Rectal smooth muscle tissue (tissue), 1 donor: ENCODE measurements around the gene TMEM151B.
"Not testable (repeated sequence)": the region's sequence is repeated elsewhere in the genome, so short reads cannot be mapped to it uniquely, and the experiment has no call there.

Experiments used
- H3K27ac ChIP-seq: one replicate; pipeline ENCODE4 v1.7.0; 2013; ENCODE audit warnings: low read depth, low read length, inconsistent platforms
- H3K27me3 ChIP-seq: one replicate; pipeline ENCODE4 v1.7.0; 2013; ENCODE audit warnings: low read length; ENCODE audit not compliant: control insufficient read depth, insufficient read depth
- H3K36me3 ChIP-seq: one replicate; pipeline ENCODE4 v1.7.0; 2013; ENCODE audit warnings: low read length; ENCODE audit not compliant: control insufficient read depth, insufficient read depth
- H3K4me1 ChIP-seq: one replicate; pipeline ENCODE4 v1.7.0; 2013; ENCODE audit warnings: low read length; ENCODE audit not compliant: control insufficient read depth, insufficient read depth
- H3K4me3 ChIP-seq: one replicate; pipeline ENCODE4 v1.7.0; 2013; ENCODE audit warnings: low read length
- H3K9ac ChIP-seq: one replicate; pipeline ENCODE4 v1.7.0; 2013; ENCODE audit warnings: low read length

Gene TMEM151B

GRCh38 chr6:44304282-44305199 is 34.3 kb downstream of the TMEM151B start:
- Histone ChIP-seq H3K9ac (no peak overlapping the region), H3K36me3 (peaks cover 48% of the 10 kb centered on the region), H3K27me3 (no peaks in the 10 kb centered on the region), H3K27ac (no peak overlapping the region), H3K4me1 (no peaks in the 10 kb centered on the region), H3K4me3 (no peak overlapping the region)

- H3K36me3 ChIP-seq, result peaks cover 55% of the 10 kb centered on the region
- H3K27me3 ChIP-seq, result no peaks in the 10 kb centered on the region
- H3K27ac ChIP-seq, result no peak overlapping the region
- H3K4me1 ChIP-seq, result no peaks in the 10 kb centered on the region
- H3K4me3 ChIP-seq, result no peak overlapping the region
- no peak overlapping the region for H3K9ac ChIP-seq
Measured at GRCh38 chr6:44305200-44305725, 35.0 kb downstream of the TMEM151B start.

GRCh38 chr6:44306710-44307109 is 36.5 kb downstream of the TMEM151B start:
- Histone ChIP-seq H3K36me3 (peaks cover 54% of the 10 kb centered on the region), H3K27ac (no peak overlapping the region), H3K4me1 (no peaks in the 10 kb centered on the region), H3K9ac (no peak overlapping the region), H3K27me3 (no peaks in the 10 kb centered on the region), H3K4me3 (no peak overlapping the region)

- Histone ChIP-seq H3K27me3 (no peaks in the 10 kb centered on the region), H3K4me1 (peaks cover 3% of the 10 kb centered on the region), H3K4me3 (no peak overlapping the region), H3K27ac (no peak overlapping the region), H3K9ac (no peak overlapping the region), H3K36me3 (peaks cover 54% of the 10 kb centered on the region)
Measured at GRCh38 chr6:44307217-44307616, 37.0 kb downstream of the TMEM151B start.

- Histone ChIP-seq H3K27me3 (no peaks in the 10 kb centered on the region), H3K9ac (no peak overlapping the region), H3K4me1 (peaks cover 5% of the 10 kb centered on the region), H3K27ac (no peak overlapping the region), H3K4me3 (no peak overlapping the region), H3K36me3 (peaks cover 45% of the 10 kb centered on the region)
Measured at GRCh38 chr6:44309092-44309491, 38.8 kb downstream of the TMEM151B start.

- Histone ChIP-seq H3K36me3 (peaks cover 40% of the 10 kb centered on the region), H3K4me1 (peaks cover 5% of the 10 kb centered on the region), H3K4me3 (no peak overlapping the region), H3K9ac (no peak overlapping the region), H3K27ac (no peak overlapping the region), H3K27me3 (no peaks in the 10 kb centered on the region)
Measured at GRCh38 chr6:44309631-44310030, 39.4 kb downstream of the TMEM151B start.

- no peak overlapping the region for H3K9ac ChIP-seq
- H3K27me3 ChIP-seq, result no peaks in the 10 kb centered on the region
- H3K27ac ChIP-seq, result no peak overlapping the region
- peaks cover 5% of the 10 kb centered on the region for H3K4me1 ChIP-seq
- H3K36me3 ChIP-seq, result peaks cover 34% of the 10 kb centered on the region
- H3K4me3 ChIP-seq, result no peak overlapping the region
Measured at GRCh38 chr6:44310241-44310640, 40.0 kb downstream of the TMEM151B start.

GRCh38 chr6:44311304-44311703 is 41.1 kb downstream of the TMEM151B start:
- no peak overlapping the region for H3K4me3 ChIP-seq
- no peak overlapping the region for H3K27ac ChIP-seq
- peaks cover 28% of the 10 kb centered on the region for H3K36me3 ChIP-seq
- H3K9ac ChIP-seq, result no peak overlapping the region
- H3K27me3 ChIP-seq, result no peaks in the 10 kb centered on the region
- peaks cover 5% of the 10 kb centered on the region for H3K4me1 ChIP-seq

GRCh38 chr6:44311767-44312166 is 41.5 kb downstream of the TMEM151B start:
- peaks cover 5% of the 10 kb centered on the region for H3K4me1 ChIP-seq
- no peak overlapping the region for H3K27ac ChIP-seq
- peaks cover 25% of the 10 kb centered on the region for H3K36me3 ChIP-seq
- H3K27me3 ChIP-seq, result no peaks in the 10 kb centered on the region
- H3K9ac ChIP-seq, result no peak overlapping the region
- H3K4me3 ChIP-seq, result no peak overlapping the region

- Histone ChIP-seq H3K4me1 (peaks cover 5% of the 10 kb centered on the region), H3K36me3 (peaks cover 15% of the 10 kb centered on the region), H3K27ac (peak within 1 kb of the TSS; percentile 38), H3K4me3 (peak within 1 kb of the TSS; percentile 69), H3K9ac (peak within 1 kb of the TSS; percentile 64), H3K27me3 (no peaks in the 10 kb centered on the region)
Measured at GRCh38 chr6:44312901-44313788, 42.9 kb downstream of the TMEM151B start, which contains the start of gene AARS2. Gene AARS2 (minus strand): TSS chr6:44313347. CDS start chr6:44313323, 24 bp downstream.

- H3K4me3 ChIP-seq, result not testable (repeated sequence)
Measured at GRCh38 chr6:44314657-44315056, 44.4 kb downstream of the TMEM151B start.

GRCh38 chr6:44315516-44315915 is 45.3 kb downstream of the TMEM151B start:
- Histone ChIP-seq H3K27me3 (no peaks in the 10 kb centered on the region), H3K4me1 (peaks cover 5% of the 10 kb centered on the region), H3K9ac (no peak overlapping the region), H3K27ac (no peak overlapping the region), H3K36me3 (peaks cover 6% of the 10 kb centered on the region), H3K4me3 (no peak overlapping the region)

More at GRCh38 chr6:44314657-44315056, 44.4 kb downstream of the TMEM151B start:
- not testable (repeated sequence) for H3K4me1 ChIP-seq, H3K9ac ChIP-seq, H3K27ac ChIP-seq, H3K27me3 ChIP-seq
- peaks cover 15% of the 10 kb centered on the region for H3K36me3 ChIP-seq
